ENCODE data around the gene GRIA1. TPM values are rescaled to one million over a fixed set of nuclear protein-coding genes. Genes with fewer than 3 reads are reported as not detected.

GRIA1 gene
- total RNA-seq, 2 donors from 2014 or later = 12.4 to 39.0 TPM

- no peaks in the 10 kb centered on the region for H3K9me3 ChIP-seq
- no peak overlapping the region for H3K27ac ChIP-seq
- no peaks in the 10 kb centered on the region for H3K36me3 ChIP-seq
- ATAC-seq (ENCODE audit: insufficient number of reproducible peaks, low FRiP score, low read depth) = no peak
- H3K4me3 ChIP-seq = no peak overlapping the region
- no peaks in the 10 kb centered on the region for H3K27me3 ChIP-seq (replicated peaks; ENCODE audit: insufficient read depth)
- H3K4me1 ChIP-seq (ENCODE audit: control insufficient read depth in 1 of 2, low read depth in 2 of 2) = no peaks in the 10 kb centered on the region
- no peak for DNase-seq (ENCODE audit: low spot score)
- TF ChIP-seq CTCF (IDR thresholded peaks at IDR 0.05) = no peak
These were observed 318.7 kb downstream of the GRIA1 start for GRCh38 chr5:153809166-153809565.

GRCh38 chr5:153813901-153814300, 323.4 kb downstream of the GRIA1 start:
- DNase-seq (ENCODE audit: low spot score) = no peak
- no peak for ATAC-seq (ENCODE audit: insufficient number of reproducible peaks, low FRiP score, low read depth)
- H3K9me3 ChIP-seq = no peaks in the 10 kb centered on the region
- TF ChIP-seq CTCF (IDR thresholded peaks at IDR 0.05) = no peak
- no peak overlapping the region for H3K27ac ChIP-seq
- H3K4me1 ChIP-seq (ENCODE audit: control insufficient read depth in 1 of 2, low read depth in 2 of 2) = no peaks in the 10 kb centered on the region
- H3K4me3 ChIP-seq = no peak overlapping the region
- H3K36me3 ChIP-seq = no peaks in the 10 kb centered on the region
- H3K27me3 ChIP-seq (replicated peaks; ENCODE audit: insufficient read depth) = no peaks in the 10 kb centered on the region

- Histone ChIP-seq H3K4me3 (no peak overlapping the region), H3K36me3 (no peaks in the 10 kb centered on the region), H3K27ac (no peak overlapping the region), H3K9me3 (no peaks in the 10 kb centered on the region), H3K27me3 (replicated peaks; ENCODE audit: insufficient read depth) (no peaks in the 10 kb centered on the region), H3K4me1 (ENCODE audit: control insufficient read depth in 1 of 2, low read depth in 2 of 2) (no peaks in the 10 kb centered on the region)
- ATAC-seq (ENCODE audit: insufficient number of reproducible peaks, low FRiP score, low read depth) (no peak), DNase-seq (ENCODE audit: low spot score) (no peak)
- TF ChIP-seq CTCF (IDR thresholded peaks at IDR 0.05) = no peak
These were observed 326.4 kb downstream of the GRIA1 start for GRCh38 chr5:153816870-153817269.

GRCh38 chr5:153818626-153819025, 328.2 kb downstream of the GRIA1 start:
- Histone ChIP-seq H3K4me3 (no peak overlapping the region), H3K27me3 (replicated peaks; ENCODE audit: insufficient read depth) (no peaks in the 10 kb centered on the region), H3K36me3 (no peaks in the 10 kb centered on the region), H3K4me1 (ENCODE audit: control insufficient read depth in 1 of 2, low read depth in 2 of 2) (no peaks in the 10 kb centered on the region), H3K9me3 (no peaks in the 10 kb centered on the region), H3K27ac (no peak overlapping the region)
- DNase-seq (ENCODE audit: low spot score) (no peak), ATAC-seq (ENCODE audit: insufficient number of reproducible peaks, low FRiP score, low read depth) (no peak)
- TF ChIP-seq CTCF (IDR thresholded peaks at IDR 0.05) = no peak

GRCh38 chr5:153823036-153823435, 332.6 kb downstream of the GRIA1 start:
- Histone ChIP-seq H3K4me3 (no peak overlapping the region), H3K27ac (no peak overlapping the region), H3K27me3 (replicated peaks; ENCODE audit: insufficient read depth) (no peaks in the 10 kb centered on the region), H3K36me3 (no peaks in the 10 kb centered on the region), H3K4me1 (ENCODE audit: control insufficient read depth in 1 of 2, low read depth in 2 of 2) (no peaks in the 10 kb centered on the region), H3K9me3 (no peaks in the 10 kb centered on the region)
- TF ChIP-seq CTCF (IDR thresholded peaks at IDR 0.05) = no peak
- no peak for ATAC-seq (ENCODE audit: insufficient number of reproducible peaks, low FRiP score, low read depth)
- no peak for DNase-seq (ENCODE audit: low spot score)
